GM18505 (cell line): ENCODE data around the gene F10.

Source experiments
- ATAC-seq: cut with Tn5 transposase; IDR thresholded peaks from one replicate; pipeline ENCODE4 v1.9.1; 2021; ENCODE audit not compliant: unreplicated experiment
- POLR2A ChIP-seq: IDR thresholded peaks from 4 replicates; pipeline ENCODE4 v1.6.1; 2011; ENCODE audit warnings: borderline replicate concordance; ENCODE audit not compliant: insufficient read depth, insufficient read length; ENCODE audit errors: extremely low read depth

F10 gene

GRCh38 chr13:113187263-113187669 lies 64.7 kb downstream of the F10 start:
- no peak for ATAC-seq
- no peak for TF ChIP-seq POLR2A

GRCh38 chr13:113187883-113188665 lies 65.5 kb downstream of the F10 start:
- no peak for TF ChIP-seq POLR2A
- ATAC-seq: no peak

GRCh38 chr13:113190181-113190580 lies 67.6 kb downstream of the F10 start:
- no peak for ATAC-seq
- no peak for TF ChIP-seq POLR2A

- no peak for TF ChIP-seq POLR2A
- no peak for ATAC-seq
Measured at GRCh38 chr13:113192279-113192678, 69.7 kb downstream of the F10 start.

DNA sequence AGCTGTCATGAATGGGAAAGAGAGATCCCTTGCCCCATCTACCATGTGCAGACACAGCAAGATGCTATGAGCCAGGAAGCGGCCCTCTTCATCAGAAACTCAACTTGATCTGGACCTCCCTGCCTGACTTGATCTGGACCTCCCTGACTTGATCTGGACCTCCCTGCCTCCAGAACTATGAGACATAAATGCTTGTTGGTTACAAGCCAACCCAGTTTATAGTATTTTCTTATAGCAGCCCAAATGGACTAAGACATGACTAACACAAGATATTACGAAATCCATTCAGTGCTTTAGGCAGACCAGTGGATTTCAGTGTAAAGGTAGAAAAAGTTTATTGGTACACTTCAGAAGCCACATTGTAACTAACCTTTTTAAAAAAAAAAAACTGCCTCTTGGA lies 70.3 kb downstream of the F10 start:
- no peak for ATAC-seq
- no peak for TF ChIP-seq POLR2A

DNA sequence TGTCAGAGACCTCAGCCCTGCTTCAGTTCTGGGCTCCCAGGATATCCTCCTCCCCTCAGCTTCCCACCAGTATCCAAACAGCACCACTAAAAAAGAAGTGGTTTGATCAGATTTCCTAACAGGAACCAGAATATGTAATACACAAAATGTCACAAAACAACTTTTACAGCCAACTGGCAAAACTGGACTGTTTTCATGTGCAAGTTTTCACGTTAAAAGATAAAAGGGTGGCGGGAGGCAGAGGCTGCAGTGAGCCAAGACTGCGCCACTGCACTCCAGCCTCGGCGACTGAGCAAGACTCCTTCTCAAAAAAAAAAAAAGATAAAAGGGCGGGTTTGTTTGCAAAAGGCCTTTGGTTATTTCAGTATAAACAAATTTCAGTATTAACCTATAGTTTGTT lies 72.8 kb downstream of the F10 start:
- ATAC-seq: no peak
- TF ChIP-seq POLR2A: no peak

- no peak for TF ChIP-seq POLR2A
Measured at GRCh38 chr13:113196970-113197737, 74.6 kb downstream of the F10 start.

More at GRCh38 chr13:113196970-113197737, 74.6 kb downstream of the F10 start:
- no peak for ATAC-seq
